GM18507 (cell line): ENCODE measurements around the gene FERMT3.
A peak's percentile ranks its signal among the peaks of the same experiment; 100 is the strongest.

Experiments
- DNase-seq: peaks from one replicate; pipeline ENCODE4 v3.0.0; 2011; ENCODE audit warnings: low read depth; ENCODE audit not compliant: insufficient read length; ENCODE audit errors: extremely low spot score
- FAIRE-seq: peaks from 2 replicates; lab custom pipeline; 2011; peaks lifted over from hg19 to GRCh38; lab: Jason Lieb, UNC

Gene FERMT3

DNA sequence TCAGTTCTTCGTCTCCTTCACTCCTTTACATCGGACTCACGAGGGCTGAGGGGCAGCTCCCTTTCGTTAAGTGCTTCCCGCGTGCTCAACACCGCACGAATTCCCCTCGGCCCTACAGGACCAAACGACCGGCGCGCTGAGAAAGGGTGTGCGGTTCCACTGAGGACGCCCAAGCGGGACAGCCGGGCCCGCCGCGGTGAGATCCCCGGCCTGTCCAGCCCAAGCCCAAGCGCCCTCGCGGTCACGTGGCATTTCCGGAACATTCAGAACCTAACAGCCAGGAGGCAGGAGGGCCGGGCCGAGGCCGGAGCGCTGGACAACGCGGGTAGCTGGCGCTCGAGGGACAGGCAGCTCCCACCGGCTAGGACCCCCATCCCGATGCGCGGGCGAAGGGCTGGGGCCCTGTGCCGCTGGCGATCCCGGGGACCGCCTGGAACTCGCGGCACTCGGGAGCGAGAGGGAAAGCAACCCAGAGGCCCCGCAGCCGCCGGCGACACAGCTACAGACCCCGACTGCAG lies 21.3 kb upstream of the FERMT3 start:
- FAIRE-seq, result no peak
- DNase-seq, result no peak

- DNase-seq (peak; percentile 94), FAIRE-seq (peak; percentile 98)
Measured at GRCh38 chr11:64185693-64186491, 20.6 kb upstream of the FERMT3 start, which contains the start of gene STIP1. Gene STIP1 (plus strand): TSS chr11:64186171. CDS start chr11:64186262, 91 bp downstream.

DNA sequence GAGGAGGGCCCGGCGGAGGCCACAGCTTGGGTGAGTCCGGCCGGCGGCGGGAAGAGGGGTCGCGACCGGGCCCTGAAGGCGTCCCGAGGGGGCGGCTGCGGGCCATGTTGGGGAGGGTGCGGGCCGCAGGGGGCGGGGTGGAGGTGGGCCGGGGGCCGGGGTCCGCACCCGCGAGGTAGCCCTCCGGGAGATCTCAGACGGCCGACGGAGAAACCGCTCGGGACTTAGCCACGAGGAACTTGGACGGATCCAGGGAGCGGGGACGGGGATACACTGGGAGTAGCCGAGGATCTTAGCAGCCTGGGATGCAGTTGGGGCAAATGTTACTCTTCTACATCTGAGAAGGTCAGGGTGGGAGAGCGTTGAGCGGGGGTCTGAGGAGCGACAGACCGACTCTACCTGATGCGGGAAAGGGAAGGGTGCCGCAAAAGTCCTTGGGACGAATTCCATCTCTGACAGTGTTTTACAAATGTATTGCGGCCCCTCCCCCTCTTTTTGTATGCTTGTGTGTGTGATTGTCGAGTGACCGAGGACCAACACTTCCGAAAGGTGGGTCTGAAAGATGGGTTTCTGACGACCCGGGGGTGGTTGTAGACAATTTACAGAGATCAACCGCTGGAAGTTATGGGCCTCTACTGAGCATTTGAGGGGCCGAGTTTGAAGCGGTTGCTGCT lies 19.9 kb upstream of the FERMT3 start:
- DNase-seq, result no peak
- FAIRE-seq, result no peak

DNA sequence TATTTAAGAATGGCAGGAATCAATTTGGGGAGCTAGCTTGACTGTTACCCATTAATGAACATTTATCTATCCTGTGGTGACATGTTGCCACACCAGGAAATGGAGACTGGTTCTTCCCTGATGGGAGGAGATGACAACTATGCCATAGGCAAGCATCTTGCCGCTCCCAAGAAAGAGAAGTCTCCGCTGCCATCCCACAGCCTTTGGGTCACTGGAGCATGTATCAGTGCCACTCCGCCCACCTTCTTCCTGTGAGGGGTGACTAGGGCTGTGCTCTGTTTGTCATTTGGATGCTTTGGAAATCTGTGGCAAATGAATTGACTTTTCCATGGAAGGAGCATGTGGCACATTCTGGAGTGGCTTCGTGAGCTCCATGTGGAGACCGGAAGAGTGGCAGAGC lies 14.1 kb upstream of the FERMT3 start:
- FAIRE-seq, result no peak

DNA sequence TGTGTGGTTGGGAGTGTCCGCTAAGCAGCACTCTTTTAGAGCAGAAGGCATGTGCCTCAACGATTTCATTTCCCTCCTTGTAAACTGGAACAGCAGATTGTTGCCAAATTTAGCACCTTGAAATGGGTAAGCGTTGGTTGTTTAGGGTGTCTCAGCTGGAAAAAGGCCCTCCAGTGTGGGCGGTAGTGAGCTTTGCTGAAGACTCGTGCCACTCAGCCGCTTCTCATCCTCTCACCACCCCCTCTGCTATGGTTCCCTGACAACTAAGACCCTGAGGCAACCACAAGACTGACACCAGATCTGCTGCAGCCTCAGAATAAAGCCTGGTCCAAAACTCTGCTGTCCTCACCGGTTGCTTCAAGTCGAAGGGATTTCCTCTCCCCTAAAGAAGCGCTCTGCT lies 9.9 kb upstream of the FERMT3 start:
- no peak for FAIRE-seq

More for the DNA sequence above, 14.1 kb upstream of the FERMT3 start:
- DNase-seq, result no peak

DNA sequence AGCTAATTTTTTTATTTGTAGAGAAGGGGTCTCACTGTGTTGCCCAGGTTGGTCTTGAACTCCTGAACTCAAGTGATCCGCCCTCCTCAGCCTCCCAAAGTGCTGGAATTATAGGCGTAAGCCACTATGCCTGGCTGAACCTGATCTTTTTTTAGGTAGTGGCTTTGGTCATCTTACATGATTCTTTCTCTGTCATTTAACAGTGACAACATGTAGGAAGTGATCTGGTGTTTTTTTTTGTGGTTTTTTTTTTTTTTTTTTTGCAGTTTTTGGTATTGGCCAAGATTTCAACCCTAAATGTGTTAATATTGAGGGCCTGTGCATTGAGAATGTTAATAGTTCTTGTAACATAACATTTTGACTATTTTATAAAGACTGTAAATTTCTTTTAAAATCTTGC lies 8.0 kb upstream of the FERMT3 start:
- no peak for DNase-seq
- FAIRE-seq, result no peak

More for the DNA sequence above, 9.9 kb upstream of the FERMT3 start:
- DNase-seq, result no peak

DNA sequence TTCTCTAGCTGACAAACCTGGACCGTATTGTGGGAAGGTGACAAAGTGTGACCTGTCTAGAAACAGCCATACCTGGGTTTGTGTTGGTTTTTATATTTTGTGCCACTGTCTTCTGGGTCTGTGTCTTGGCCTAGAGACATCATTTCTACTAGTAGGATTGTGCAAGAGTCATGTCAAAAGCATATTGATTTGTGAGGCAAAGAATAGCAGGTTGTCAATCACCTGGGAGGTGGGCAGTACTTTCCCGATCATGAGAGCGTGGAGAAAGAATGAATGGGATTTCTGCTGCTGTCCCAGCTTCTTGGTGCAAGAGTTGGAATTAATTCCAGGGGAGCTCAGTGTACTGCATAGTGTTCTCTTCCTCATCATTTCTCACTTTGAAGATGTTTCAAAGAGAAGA lies 5.0 kb upstream of the FERMT3 start:
- no peak for FAIRE-seq
- DNase-seq, result no peak

DNA sequence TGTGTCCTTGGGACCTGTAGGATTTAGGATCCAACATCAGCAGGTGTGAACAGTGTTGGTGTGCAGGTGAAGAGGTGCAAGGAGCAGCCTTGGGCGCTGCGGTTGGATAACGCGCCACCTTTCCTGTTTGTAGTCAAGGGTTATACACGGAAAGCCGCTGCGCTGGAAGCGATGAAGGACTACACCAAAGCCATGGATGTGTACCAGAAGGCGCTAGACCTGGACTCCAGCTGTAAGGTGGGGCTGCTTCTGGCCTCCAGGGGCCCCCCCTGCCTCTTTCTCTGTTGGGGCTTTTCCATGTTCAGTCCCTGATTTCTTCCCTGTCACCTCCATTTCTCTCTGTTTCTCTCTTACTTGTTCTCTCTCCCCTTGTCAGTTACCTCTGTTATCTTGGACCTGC lies 3.5 kb upstream of the FERMT3 start:
- FAIRE-seq (no peak), DNase-seq (no peak)

GRCh38 chr11:64203421-64204079 lies 3.0 kb upstream of the FERMT3 start:
- DNase-seq (no peak), FAIRE-seq (no peak)

GRCh38 chr11:64204080-64204440 lies 2.5 kb upstream of the FERMT3 start:
- no peak for DNase-seq
- no peak for FAIRE-seq

- FAIRE-seq (peak; percentile 72), DNase-seq (no peak)
Measured at GRCh38 chr11:64204464-64204989, 2.0 kb upstream of the FERMT3 start.

DNA sequence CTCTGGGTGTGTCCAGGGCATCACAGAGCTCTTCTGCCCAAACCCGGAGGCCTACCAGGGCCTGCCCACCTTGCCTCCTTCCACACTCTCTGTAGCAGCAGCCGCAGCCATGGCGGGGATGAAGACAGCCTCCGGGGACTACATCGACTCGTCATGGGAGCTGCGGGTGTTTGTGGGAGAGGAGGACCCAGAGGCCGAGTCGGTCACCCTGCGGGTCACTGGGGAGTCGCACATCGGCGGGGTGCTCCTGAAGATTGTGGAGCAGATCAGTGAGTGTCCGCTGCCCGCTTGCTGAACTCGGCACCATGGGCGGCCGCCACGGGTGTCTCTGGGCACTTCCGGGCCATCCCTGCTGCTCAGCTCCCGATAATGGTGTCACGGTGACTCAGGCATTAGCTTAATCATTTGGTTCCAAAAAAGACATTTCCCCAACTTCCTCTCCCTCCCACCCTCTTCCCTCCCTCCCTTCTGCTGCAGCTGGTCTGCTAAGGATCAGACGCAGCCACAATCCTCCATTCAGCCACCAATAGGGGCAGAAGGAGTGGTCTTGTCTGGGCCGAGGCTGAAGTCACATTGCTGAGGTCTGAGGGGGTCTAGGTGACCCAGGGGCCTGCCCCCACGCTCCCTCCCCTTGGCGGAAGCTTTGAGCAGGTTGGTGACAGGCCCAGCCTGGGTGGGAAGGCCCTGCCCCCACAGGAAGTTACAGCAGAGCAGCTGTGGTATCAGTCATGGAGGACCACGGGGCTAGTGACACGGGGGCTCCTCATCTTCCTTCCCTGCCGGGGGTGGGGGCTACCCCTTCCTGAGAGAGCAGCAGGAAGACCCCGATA lies 950 bp downstream of the FERMT3 start:
- peak; percentile 84 for DNase-seq
- peak; percentile 94 for FAIRE-seq

- no peak for FAIRE-seq
- no peak for DNase-seq
Measured at GRCh38 chr11:64208086-64208795, 1.7 kb downstream of the FERMT3 start.

DNA sequence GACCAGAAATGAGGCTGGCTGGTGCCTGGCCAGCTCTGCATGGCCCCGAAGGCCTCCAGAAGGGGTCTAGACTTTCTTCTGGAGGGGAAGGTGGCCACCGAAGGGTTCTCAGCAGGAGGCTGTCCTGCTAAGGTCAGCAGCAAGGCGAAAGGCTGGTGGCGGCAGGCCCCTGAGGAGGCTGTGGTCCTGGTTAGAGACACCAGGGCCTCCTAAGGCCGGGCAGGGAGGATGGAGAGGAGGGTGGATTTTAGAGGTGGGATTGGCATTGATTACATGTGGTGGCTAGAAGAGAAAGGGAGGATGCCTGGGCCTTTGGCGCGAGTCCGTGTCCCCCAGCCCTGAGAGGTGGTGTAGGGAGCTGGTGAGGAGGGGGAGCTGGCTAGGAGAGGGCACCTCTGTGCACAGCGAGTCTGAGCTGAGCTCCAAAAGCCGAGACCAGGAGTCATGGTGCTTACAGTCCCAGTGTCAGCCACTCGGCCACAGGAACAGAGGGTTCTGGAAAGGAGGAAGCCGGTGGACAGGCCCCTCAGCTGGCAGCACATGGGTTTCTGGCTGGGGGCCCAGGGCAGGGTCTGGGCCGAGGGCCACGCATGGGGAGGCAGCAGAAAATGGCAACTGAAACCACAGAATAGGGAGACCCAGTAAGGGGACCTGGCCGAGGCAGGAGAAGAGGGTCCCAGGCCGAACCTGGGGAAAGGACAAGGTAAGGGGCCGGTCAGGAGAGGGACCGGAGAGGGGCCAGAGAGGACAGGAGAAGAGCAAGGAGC lies 2.5 kb downstream of the FERMT3 start:
- FAIRE-seq (no peak), DNase-seq (no peak)

DNA sequence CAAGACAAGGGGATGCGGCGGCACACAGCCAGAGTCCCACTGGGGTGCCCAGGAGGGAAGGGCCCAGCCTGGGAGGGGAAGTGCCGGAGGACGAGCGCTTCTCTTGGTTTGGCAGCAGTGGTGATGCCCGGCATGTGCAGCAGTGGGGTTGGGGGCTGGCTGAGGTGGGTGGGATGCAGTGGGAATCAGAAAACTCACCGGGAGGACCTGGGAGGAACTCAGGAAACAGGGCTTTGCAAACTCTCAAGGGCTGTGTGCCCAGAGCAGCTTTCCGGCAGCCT lies 3.0 kb downstream of the FERMT3 start:
- no peak for DNase-seq
- no peak for FAIRE-seq

DNA sequence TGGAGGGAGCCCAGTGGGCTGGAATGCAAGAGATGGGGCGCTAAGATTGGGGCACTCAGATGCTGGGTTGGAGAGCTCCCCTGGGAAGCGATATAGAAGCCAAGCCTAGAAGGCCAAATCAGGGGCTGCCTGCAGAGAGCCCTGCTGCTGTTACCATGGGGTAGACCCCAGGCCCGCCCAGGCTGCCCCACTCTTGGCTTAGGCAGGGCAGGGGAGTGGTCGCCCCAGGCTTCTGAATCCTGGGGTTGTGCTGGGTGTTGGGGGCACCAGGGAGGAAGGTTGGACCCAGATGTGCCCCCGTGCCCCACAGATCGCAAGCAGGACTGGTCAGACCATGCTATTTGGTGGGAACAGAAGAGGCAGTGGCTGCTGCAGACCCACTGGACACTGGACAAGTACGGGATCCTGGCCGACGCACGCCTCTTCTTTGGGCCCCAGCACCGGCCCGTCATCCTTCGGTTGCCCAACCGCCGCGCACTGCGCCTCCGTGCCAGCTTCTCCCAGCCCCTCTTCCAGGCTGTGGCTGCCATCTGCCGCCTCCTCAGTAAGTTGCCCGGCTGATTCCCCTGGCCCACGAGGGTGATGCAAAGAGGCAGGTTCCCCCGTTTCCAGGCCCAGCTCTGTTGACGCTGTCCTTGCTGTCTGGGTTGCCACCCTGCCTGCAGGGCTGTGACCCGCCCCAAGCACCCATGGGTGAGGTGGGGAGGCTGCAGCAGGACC lies 3.9 kb downstream of the FERMT3 start:
- FAIRE-seq, result no peak
- DNase-seq, result no peak

- FAIRE-seq, result no peak
- no peak for DNase-seq
Measured at GRCh38 chr11:64211181-64211872, 4.8 kb downstream of the FERMT3 start.
